ENCODE results near the gene ITFG2. TPM values are rescaled to one million over a fixed set of nuclear protein-coding genes. Genes with fewer than 3 reads are reported as not detected.

The ITFG2 gene
- total and polyA plus RNA-seq, 2 donors from 2014 or later: 23.6 to 48.2 TPM

DNA sequence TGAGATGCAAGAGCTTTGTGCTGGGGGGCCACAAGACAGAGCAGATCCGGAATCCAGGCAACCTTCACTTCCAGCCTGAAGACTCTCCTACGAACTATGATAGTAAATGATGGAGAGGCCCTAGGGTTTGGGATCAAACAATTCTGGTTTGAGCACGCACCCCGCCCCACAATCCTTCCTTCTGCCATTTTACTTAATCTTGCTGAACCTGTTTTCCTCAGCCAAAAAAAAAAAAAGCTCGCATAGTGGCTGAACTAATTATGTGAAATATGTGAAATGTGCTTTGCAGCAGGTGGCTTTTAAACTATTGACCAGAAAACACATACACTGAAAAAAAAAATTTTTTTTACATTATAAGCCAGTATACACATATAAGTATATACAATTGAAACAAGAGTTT is 667 bp upstream of the ITFG2 start:
- TF ChIP-seq, protein P1, sequence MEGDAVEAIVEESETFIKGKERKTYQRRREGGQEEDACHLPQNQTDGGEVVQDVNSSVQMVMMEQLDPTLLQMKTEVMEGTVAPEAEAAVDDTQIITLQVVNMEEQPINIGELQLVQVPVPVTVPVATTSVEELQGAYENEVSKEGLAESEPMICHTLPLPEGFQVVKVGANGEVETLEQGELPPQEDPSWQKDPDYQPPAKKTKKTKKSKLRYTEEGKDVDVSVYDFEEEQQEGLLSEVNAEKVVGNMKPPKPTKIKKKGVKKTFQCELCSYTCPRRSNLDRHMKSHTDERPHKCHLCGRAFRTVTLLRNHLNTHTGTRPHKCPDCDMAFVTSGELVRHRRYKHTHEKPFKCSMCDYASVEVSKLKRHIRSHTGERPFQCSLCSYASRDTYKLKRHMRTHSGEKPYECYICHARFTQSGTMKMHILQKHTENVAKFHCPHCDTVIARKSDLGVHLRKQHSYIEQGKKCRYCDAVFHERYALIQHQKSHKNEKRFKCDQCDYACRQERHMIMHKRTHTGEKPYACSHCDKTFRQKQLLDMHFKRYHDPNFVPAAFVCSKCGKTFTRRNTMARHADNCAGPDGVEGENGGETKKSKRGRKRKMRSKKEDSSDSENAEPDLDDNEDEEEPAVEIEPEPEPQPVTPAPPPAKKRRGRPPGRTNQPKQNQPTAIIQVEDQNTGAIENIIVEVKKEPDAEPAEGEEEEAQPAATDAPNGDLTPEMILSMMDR (IDR thresholded peaks at IDR 0.05; ENCODE audit: borderline replicate concordance, extremely low read depth, insufficient read depth): no peak
- Histone ChIP-seq H3K27ac (ENCODE audit: low read depth in 2 of 2, low read length in 2 of 2) (no peak overlapping the region), H3K4me3 (ENCODE audit: low read length in 3 of 3) (peak overlapping the region; percentile 79 to 100 (median 100)), H3K9me3 (ENCODE audit: control insufficient read depth in 2 of 3, insufficient read depth in 1 of 3, low read length in 3 of 3) (no peaks in the 10 kb centered on the region), H3K36me3 (ENCODE audit: control insufficient read depth in 2 of 3, insufficient read depth in 3 of 3, low read length in 3 of 3) (peaks cover 0 to 4% (median 0%) of the 10 kb centered on the region in 3 donors), H3K4me1 (ENCODE audit: control insufficient read depth in 2 of 3, insufficient read depth in 2 of 3, low read depth in 1 of 3, low read length in 3 of 3) (peaks cover 0 to 14% (median 8%) of the 10 kb centered on the region in 3 donors), H3K9ac (ENCODE audit: low read length in 3 of 3) (peak overlapping the region in 2 of 3 donors; percentile 87 to 98), H3K27me3 (ENCODE audit: control insufficient read depth, insufficient read depth, low read length) (no peaks in the 10 kb centered on the region)
- intact Hi-C loops (cut with DNase I): no loop called here
- FAIRE-seq (no peak), DNase-seq (peak in 3 of 5 donors; percentile 48 to 63 (median 52))

DNA sequence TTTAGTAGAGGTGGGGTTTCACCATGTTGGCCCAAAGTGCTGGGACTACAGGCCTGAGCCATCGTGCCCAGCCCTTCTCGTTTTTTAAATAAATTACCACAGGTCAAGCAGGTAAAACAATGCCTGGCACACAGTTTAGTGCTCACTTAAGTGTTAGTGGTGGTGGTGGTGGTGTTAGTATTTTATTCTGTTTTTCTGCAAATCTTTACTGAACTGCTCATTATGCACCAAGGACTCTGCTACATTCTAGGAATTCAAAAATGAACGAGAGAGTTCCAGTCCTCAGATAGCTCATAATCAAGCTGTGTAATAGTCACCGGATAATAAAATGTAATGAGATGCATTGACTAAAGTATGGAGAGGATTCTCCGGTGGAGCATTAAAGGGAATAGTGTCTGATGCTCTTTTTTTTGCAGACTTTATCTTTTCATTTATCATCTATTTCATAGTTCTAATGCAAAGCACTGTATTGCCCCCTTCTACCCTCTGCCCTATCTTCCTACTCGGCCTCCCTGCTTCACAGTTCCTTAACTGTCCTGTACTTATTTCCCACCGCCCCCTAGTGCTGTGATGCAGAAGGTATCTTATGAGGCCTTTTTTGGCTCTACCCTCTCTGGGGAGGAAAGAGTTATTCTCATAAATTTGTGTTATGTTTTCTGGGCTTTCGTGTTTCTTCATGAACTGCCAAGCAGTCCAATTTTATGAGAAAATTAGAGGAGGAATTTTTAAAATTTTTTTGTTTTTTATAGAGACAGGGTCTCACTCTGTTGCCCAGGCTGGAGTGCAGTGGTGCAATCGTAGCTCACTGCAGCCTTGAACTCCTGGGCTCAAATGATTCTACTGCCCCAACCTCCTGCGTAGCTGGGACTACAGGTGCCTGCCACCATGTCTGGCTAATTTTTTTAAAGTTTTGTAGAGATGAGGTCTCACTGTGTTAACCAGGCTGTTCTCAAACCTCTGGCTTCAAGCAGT is 1.0 kb downstream of the ITFG2 start:
- H3K4me1 ChIP-seq (ENCODE audit: control insufficient read depth in 2 of 3, insufficient read depth in 2 of 3, low read depth in 1 of 3, low read length in 3 of 3): peaks cover 0 to 14% (median 8%) of the 10 kb centered on the region in 3 donors
- TF ChIP-seq, protein P1 (IDR thresholded peaks at IDR 0.05; ENCODE audit: borderline replicate concordance, extremely low read depth, insufficient read depth): peak; percentile 48
- intact Hi-C loops (cut with DNase I): no loop called here
- DNase-seq (peak in 3 of 5 donors; percentile 57 to 87 (median 77)), FAIRE-seq (no peak)
- H3K27ac ChIP-seq (ENCODE audit: low read depth in 2 of 2, low read length in 2 of 2): peak overlapping the region; percentile 88 to 100
- peak overlapping the region; percentile 31 to 100 (median 98) for H3K9ac ChIP-seq (ENCODE audit: low read length in 3 of 3)
- H3K4me3 ChIP-seq (ENCODE audit: low read length in 3 of 3): peak overlapping the region; percentile 79 to 100 (median 100)
- H3K36me3 ChIP-seq (ENCODE audit: control insufficient read depth in 2 of 3, insufficient read depth in 3 of 3, low read length in 3 of 3): peaks cover 4 to 19% (median 10%) of the 10 kb centered on the region in 3 donors
- no peaks in the 10 kb centered on the region for H3K9me3 ChIP-seq (ENCODE audit: control insufficient read depth in 2 of 3, insufficient read depth in 1 of 3, low read length in 3 of 3)
- H3K27me3 ChIP-seq (ENCODE audit: control insufficient read depth, insufficient read depth, low read length): no peaks in the 10 kb centered on the region

DNA sequence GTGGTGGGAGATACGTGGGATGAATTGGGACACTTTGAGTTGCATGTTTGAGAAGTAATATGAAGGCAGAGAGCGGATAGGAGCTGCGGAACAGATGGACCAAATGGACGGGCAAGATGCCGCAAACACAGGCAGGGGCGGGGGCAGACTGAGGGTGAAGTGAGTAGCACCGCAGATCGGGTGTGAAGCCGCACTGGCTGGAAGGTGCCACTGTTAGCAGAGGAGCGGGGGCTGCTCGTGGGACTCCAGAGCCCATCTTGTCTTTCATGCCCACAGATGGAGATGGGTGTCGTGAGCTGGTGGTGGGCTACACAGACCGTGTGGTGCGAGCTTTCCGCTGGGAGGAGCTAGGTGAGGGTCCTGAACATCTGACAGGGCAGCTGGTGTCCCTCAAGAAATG is 7.3 kb downstream of the ITFG2 start:
- H3K36me3 ChIP-seq (ENCODE audit: control insufficient read depth in 2 of 3, insufficient read depth in 3 of 3, low read length in 3 of 3): peaks cover 7 to 63% (median 36%) of the 10 kb centered on the region in 3 donors
- TF ChIP-seq, protein P1 (IDR thresholded peaks at IDR 0.05; ENCODE audit: borderline replicate concordance, extremely low read depth, insufficient read depth): no peak
- DNase-seq (no peak), FAIRE-seq (no peak)
- H3K4me3 ChIP-seq (ENCODE audit: low read length in 3 of 3): no peak overlapping the region
- H3K4me1 ChIP-seq (ENCODE audit: control insufficient read depth in 2 of 3, insufficient read depth in 2 of 3, low read depth in 1 of 3, low read length in 3 of 3): no peaks in the 10 kb centered on the region
- H3K9ac ChIP-seq (ENCODE audit: low read length in 3 of 3): no peak overlapping the region
- no peak overlapping the region for H3K27ac ChIP-seq (ENCODE audit: low read depth in 2 of 2, low read length in 2 of 2)
- intact Hi-C loops (cut with DNase I): no loop called here
- no peaks in the 10 kb centered on the region for H3K9me3 ChIP-seq (ENCODE audit: control insufficient read depth in 2 of 3, insufficient read depth in 1 of 3, low read length in 3 of 3)
- no peaks in the 10 kb centered on the region for H3K27me3 ChIP-seq (ENCODE audit: control insufficient read depth, insufficient read depth, low read length)

All from kidney (tissue), 14 donors.